Measurements from ENCODE around the gene SMCHD1. TPM values are rescaled to one million over a fixed set of nuclear protein-coding genes. Genes with fewer than 3 reads are reported as not detected.
"Not testable (repeated sequence)": the region's sequence is repeated elsewhere in the genome, so short reads cannot be mapped to it uniquely, and the experiment has no call there.

SMCHD1 gene
- total RNA-seq, 1 donor from 2014 or later: 58.5 TPM

- no peak for DNase-seq
Observed at GRCh38 chr18:2717407-2717806, 61.9 kb downstream of the SMCHD1 start.

GRCh38 chr18:2719040-2719439 is 63.5 kb downstream of the SMCHD1 start:
- no peak for DNase-seq

GRCh38 chr18:2723207-2723606 is 67.7 kb downstream of the SMCHD1 start:
- DNase-seq: no peak

GRCh38 chr18:2729757-2730156 is 74.2 kb downstream of the SMCHD1 start:
- DNase-seq: no peak

- DNase-seq: no peak
Observed at GRCh38 chr18:2736823-2737222, 81.3 kb downstream of the SMCHD1 start.

- DNase-seq: not testable (repeated sequence)
Observed at GRCh38 chr18:2740082-2740481, 84.6 kb downstream of the SMCHD1 start.

GRCh38 chr18:2746274-2746673 is 90.7 kb downstream of the SMCHD1 start:
- DNase-seq: no peak

- no peak for DNase-seq
Observed at GRCh38 chr18:2758309-2758708, 102.8 kb downstream of the SMCHD1 start.

- no peak for DNase-seq
Observed at GRCh38 chr18:2774669-2775068, 119.1 kb downstream of the SMCHD1 start.

GRCh38 chr18:2776601-2777000 is 121.1 kb downstream of the SMCHD1 start:
- DNase-seq: peak; percentile 92

- DNase-seq: peak; percentile 12
Observed at GRCh38 chr18:2777241-2777640, 121.7 kb downstream of the SMCHD1 start.

GRCh38 chr18:2780750-2781149 is 125.2 kb downstream of the SMCHD1 start:
- no peak for DNase-seq

- DNase-seq: no peak
Observed at GRCh38 chr18:2787225-2787624, 131.7 kb downstream of the SMCHD1 start.

- DNase-seq: no peak
Observed at GRCh38 chr18:2792395-2792794, 136.9 kb downstream of the SMCHD1 start.

GRCh38 chr18:2794159-2794558 is 138.6 kb downstream of the SMCHD1 start:
- DNase-seq: no peak

- no peak for DNase-seq
Observed at GRCh38 chr18:2797951-2798350, 142.4 kb downstream of the SMCHD1 start.

GRCh38 chr18:2799369-2799768 is 143.8 kb downstream of the SMCHD1 start:
- no peak for DNase-seq

- no peak for DNase-seq
Observed at GRCh38 chr18:2805970-2806943, 150.7 kb downstream of the SMCHD1 start.

- not testable (repeated sequence) for DNase-seq
Observed at GRCh38 chr18:2808640-2809039, 153.1 kb downstream of the SMCHD1 start.

GRCh38 chr18:2809666-2810183 is 154.2 kb downstream of the SMCHD1 start:
- not testable (repeated sequence) for DNase-seq

- no peak for DNase-seq
Observed at GRCh38 chr18:2811416-2811815, 155.9 kb downstream of the SMCHD1 start.

- DNase-seq: no peak
Observed at GRCh38 chr18:2814928-2815327, 159.4 kb downstream of the SMCHD1 start.

- DNase-seq: no peak
Observed at GRCh38 chr18:2818281-2818680, 162.8 kb downstream of the SMCHD1 start.

GRCh38 chr18:2821695-2822094 is 166.2 kb downstream of the SMCHD1 start:
- DNase-seq: no peak
